Activated naive CD8-positive, alpha-beta T cell (primary cell): Measurements from ENCODE around the gene ADTRP.

ENCODE experiments used
- H3K27ac Mint-ChIP-seq: one replicate; pipeline ENCODE4 v1.8.0; 2021; ENCODE audit warnings: mixed read lengths
- H3K27me3 Mint-ChIP-seq: one replicate; pipeline ENCODE4 v1.8.0; 2021; ENCODE audit warnings: mixed read lengths
- H3K36me3 Mint-ChIP-seq: one replicate; pipeline ENCODE4 v1.8.0; 2021; ENCODE audit warnings: mixed read lengths
- H3K4me1 Mint-ChIP-seq: one replicate; pipeline ENCODE4 v1.8.0; 2021; ENCODE audit warnings: low read depth, mixed read lengths
- H3K4me3 Mint-ChIP-seq: one replicate; pipeline ENCODE4 v1.8.0; 2021; ENCODE audit warnings: mild to moderate bottlenecking, mixed read lengths
- H3K9me3 Mint-ChIP-seq: one replicate; pipeline ENCODE4 v1.8.0; 2021; ENCODE audit warnings: low read depth, mixed read lengths

Gene ADTRP

DNA sequence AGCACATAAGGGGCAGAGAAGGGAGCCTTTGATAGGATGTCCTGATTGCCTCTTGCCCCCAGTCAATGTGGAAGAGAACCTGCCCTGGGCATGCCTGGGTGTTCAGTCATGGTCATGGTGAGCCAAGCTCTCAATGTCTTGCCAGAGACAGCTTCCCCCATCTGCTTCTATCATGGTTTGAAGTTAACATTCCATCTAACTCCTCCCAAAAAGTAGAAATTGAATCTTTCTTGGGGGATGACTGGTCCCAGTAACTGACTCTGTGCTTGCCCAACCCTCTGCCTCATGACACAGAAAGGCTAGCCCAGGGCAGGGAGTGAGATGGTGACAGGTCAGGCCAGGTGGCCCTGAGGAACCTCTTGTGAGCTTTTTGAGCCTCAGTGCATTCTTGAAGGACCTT is 60.1 kb downstream of the ADTRP start:
- Mint-ChIP-seq H3K4me1 (peaks cover 65% of the 10 kb centered on the region), H3K4me3 (no peak overlapping the region), H3K27ac (peak overlapping the region; percentile 50), H3K27me3 (no peaks in the 10 kb centered on the region), H3K36me3 (peaks cover 30% of the 10 kb centered on the region), H3K9me3 (peaks cover 4% of the 10 kb centered on the region)

- H3K36me3 Mint-ChIP-seq, result peaks cover 27% of the 10 kb centered on the region
- no peaks in the 10 kb centered on the region for H3K27me3 Mint-ChIP-seq
- H3K4me1 Mint-ChIP-seq, result peaks cover 65% of the 10 kb centered on the region
- no peak overlapping the region for H3K4me3 Mint-ChIP-seq
- H3K9me3 Mint-ChIP-seq, result peaks cover 4% of the 10 kb centered on the region
- peak overlapping the region; percentile 50 for H3K27ac Mint-ChIP-seq
Observed at GRCh38 chr6:11718031-11718430, 60.6 kb downstream of the ADTRP start.

GRCh38 chr6:11714798-11715285 is 63.8 kb downstream of the ADTRP start:
- Mint-ChIP-seq H3K4me3 (peak overlapping the region; percentile 85), H3K9me3 (no peaks in the 10 kb centered on the region), H3K36me3 (peaks cover 16% of the 10 kb centered on the region), H3K27ac (peak overlapping the region; percentile 100), H3K27me3 (no peaks in the 10 kb centered on the region), H3K4me1 (peaks cover 79% of the 10 kb centered on the region)

- Mint-ChIP-seq H3K4me3 (peak overlapping the region; percentile 85), H3K27ac (peak overlapping the region; percentile 100), H3K9me3 (no peaks in the 10 kb centered on the region), H3K27me3 (no peaks in the 10 kb centered on the region), H3K36me3 (peaks cover 13% of the 10 kb centered on the region), H3K4me1 (peaks cover 78% of the 10 kb centered on the region)
Observed at GRCh38 chr6:11714116-11714797, 64.3 kb downstream of the ADTRP start.

DNA sequence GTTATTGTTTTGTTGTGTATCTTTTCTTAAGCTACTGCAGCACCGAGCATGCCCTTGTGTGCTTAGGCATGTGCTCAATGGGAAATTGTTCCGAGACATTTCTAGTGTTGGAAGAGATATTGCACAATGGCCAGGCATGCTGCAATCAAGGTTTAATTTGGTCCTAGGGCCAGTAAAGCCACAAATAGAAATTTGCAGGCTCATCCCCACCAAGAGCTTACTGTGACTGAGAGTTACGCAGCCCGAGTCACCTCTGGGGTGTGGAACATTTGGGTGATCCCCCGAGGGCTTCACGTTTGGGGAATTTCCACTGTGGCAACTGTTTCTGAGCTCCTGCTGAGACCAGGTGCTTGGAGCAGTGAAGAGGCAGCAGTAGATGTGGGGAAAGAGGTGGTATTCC is 65.8 kb downstream of the ADTRP start:
- H3K4me1 Mint-ChIP-seq, result peaks cover 85% of the 10 kb centered on the region
- peak overlapping the region; percentile 100 for H3K27ac Mint-ChIP-seq
- H3K9me3 Mint-ChIP-seq, result no peaks in the 10 kb centered on the region
- H3K4me3 Mint-ChIP-seq, result peak overlapping the region; percentile 85
- no peaks in the 10 kb centered on the region for H3K27me3 Mint-ChIP-seq
- peaks cover 10% of the 10 kb centered on the region for H3K36me3 Mint-ChIP-seq

- Mint-ChIP-seq H3K4me1 (peaks cover 82% of the 10 kb centered on the region), H3K27me3 (no peaks in the 10 kb centered on the region), H3K9me3 (no peaks in the 10 kb centered on the region), H3K36me3 (peaks cover 7% of the 10 kb centered on the region), H3K4me3 (peak overlapping the region; percentile 85), H3K27ac (peak overlapping the region; percentile 100)
Observed at GRCh38 chr6:11711984-11712711, 66.5 kb downstream of the ADTRP start.

- Mint-ChIP-seq H3K27ac (peak overlapping the region; percentile 100), H3K4me1 (peaks cover 82% of the 10 kb centered on the region), H3K4me3 (peak overlapping the region; percentile 85), H3K27me3 (no peaks in the 10 kb centered on the region), H3K36me3 (peaks cover 7% of the 10 kb centered on the region), H3K9me3 (no peaks in the 10 kb centered on the region)
Observed at GRCh38 chr6:11711003-11711983, 67.3 kb downstream of the ADTRP start.

- peaks cover 76% of the 10 kb centered on the region for H3K4me1 Mint-ChIP-seq
- peak overlapping the region; percentile 100 for H3K27ac Mint-ChIP-seq
Observed at GRCh38 chr6:11710311-11710761, 68.3 kb downstream of the ADTRP start.

GRCh38 chr6:11706171-11706570 is 72.4 kb downstream of the ADTRP start:
- H3K36me3 Mint-ChIP-seq, result peaks cover 4% of the 10 kb centered on the region
- peaks cover 62% of the 10 kb centered on the region for H3K4me1 Mint-ChIP-seq
- no peak overlapping the region for H3K4me3 Mint-ChIP-seq
- no peaks in the 10 kb centered on the region for H3K9me3 Mint-ChIP-seq
- no peaks in the 10 kb centered on the region for H3K27me3 Mint-ChIP-seq
- peak overlapping the region; percentile 54 for H3K27ac Mint-ChIP-seq

More at GRCh38 chr6:11710311-11710761, 68.3 kb downstream of the ADTRP start:
- Mint-ChIP-seq H3K27me3 (no peaks in the 10 kb centered on the region), H3K4me3 (peak overlapping the region; percentile 84), H3K36me3 (peaks cover 4% of the 10 kb centered on the region), H3K9me3 (no peaks in the 10 kb centered on the region)

DNA sequence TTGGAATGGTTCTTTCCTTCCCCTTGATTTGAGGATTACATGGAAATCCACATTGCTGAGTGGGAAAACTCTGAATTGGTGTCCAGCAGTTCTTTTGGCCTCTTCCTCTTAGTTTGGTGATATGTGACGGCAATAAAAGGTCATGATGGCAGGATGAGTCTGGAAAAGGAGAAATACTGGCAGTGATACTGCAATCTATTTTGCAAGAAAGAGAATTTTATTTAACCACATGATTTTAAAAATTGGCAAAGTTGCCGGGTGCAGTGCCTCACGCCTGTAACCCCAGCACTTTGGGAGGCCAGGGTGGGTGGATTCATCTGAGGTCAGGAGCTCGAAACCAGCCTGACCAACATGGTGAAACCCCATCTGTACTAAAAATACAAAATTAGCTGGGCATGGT is 73.1 kb downstream of the ADTRP start:
- H3K4me3 Mint-ChIP-seq, result no peak overlapping the region
- peaks cover 4% of the 10 kb centered on the region for H3K36me3 Mint-ChIP-seq
- no peaks in the 10 kb centered on the region for H3K9me3 Mint-ChIP-seq
- H3K27ac Mint-ChIP-seq, result peak overlapping the region; percentile 78
- no peaks in the 10 kb centered on the region for H3K27me3 Mint-ChIP-seq
- H3K4me1 Mint-ChIP-seq, result peaks cover 57% of the 10 kb centered on the region

DNA sequence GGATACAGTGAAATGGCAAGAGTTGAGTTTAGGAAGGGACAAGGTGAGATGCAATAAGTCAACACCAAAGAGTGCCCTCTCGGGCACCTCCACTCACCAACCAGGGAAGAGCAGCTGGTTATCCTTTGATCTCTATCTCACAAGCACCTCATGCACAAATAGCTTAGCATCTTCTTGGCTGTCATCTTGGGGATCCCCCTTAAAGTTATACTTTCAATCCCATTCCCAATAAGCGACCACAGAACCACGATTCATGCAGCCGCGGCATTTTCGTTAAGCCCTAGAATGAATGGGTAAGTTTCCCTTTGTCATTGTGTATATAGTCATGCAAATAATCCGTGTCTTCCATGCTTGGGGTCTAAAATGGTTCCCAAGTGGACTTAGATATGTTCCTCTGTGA is 73.5 kb downstream of the ADTRP start:
- no peak overlapping the region for H3K4me3 Mint-ChIP-seq
- H3K27ac Mint-ChIP-seq, result peak overlapping the region; percentile 78
- H3K4me1 Mint-ChIP-seq, result peaks cover 55% of the 10 kb centered on the region
- no peaks in the 10 kb centered on the region for H3K36me3 Mint-ChIP-seq
- H3K9me3 Mint-ChIP-seq, result no peaks in the 10 kb centered on the region
- no peaks in the 10 kb centered on the region for H3K27me3 Mint-ChIP-seq

DNA sequence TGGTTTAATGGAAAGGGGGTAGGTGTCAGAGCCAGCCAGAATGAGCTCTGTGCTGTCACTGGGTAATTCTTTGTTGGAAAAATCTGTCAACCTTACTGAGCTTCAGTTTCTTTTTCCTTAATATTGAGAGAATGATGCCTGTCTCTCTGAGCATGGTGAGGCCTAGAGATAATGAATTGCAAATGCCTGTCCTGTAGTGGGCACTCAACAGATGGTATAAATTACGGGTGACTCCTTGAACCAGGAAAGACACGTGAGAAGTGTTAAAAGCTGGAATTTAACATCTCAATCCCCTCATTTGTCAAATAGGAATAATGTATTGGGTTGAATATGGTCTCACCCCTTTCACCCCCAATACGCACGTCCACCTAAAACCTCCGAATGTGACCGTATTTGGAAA is 74.9 kb downstream of the ADTRP start:
- Mint-ChIP-seq H3K9me3 (no peaks in the 10 kb centered on the region), H3K27ac (no peak overlapping the region), H3K36me3 (no peaks in the 10 kb centered on the region), H3K4me1 (peaks cover 48% of the 10 kb centered on the region), H3K4me3 (no peak overlapping the region), H3K27me3 (no peaks in the 10 kb centered on the region)

GRCh38 chr6:11702500-11703130 is 76.0 kb downstream of the ADTRP start:
- peaks cover 42% of the 10 kb centered on the region for H3K4me1 Mint-ChIP-seq
- H3K9me3 Mint-ChIP-seq, result no peaks in the 10 kb centered on the region
- no peaks in the 10 kb centered on the region for H3K27me3 Mint-ChIP-seq
- no peak overlapping the region for H3K4me3 Mint-ChIP-seq
- H3K27ac Mint-ChIP-seq, result peak overlapping the region; percentile 75
- H3K36me3 Mint-ChIP-seq, result no peaks in the 10 kb centered on the region

DNA sequence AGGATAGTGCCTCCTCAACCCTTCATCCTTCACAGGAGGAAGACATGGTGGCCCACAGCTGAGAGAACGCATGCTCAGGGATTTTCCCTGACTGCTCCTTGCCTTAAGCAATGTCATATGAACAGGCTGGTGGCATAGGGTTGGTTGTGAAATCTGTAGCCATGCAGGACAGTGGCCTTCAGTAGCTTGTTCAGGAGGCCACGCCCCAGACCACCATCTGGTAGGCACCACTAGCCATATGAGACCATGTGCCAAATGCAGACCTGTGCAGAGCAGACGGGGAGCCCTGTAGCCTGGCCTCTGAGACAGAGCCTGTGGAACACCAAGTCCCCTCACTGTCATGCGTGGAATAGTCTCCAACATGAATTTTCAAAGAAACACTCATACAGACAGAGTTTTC is 76.5 kb downstream of the ADTRP start:
- Mint-ChIP-seq H3K27ac (peak overlapping the region; percentile 75), H3K27me3 (no peaks in the 10 kb centered on the region), H3K36me3 (no peaks in the 10 kb centered on the region), H3K4me3 (no peak overlapping the region), H3K4me1 (peaks cover 39% of the 10 kb centered on the region), H3K9me3 (no peaks in the 10 kb centered on the region)
